ENCODE data around the gene STOML2.

STOML2 gene

DNA sequence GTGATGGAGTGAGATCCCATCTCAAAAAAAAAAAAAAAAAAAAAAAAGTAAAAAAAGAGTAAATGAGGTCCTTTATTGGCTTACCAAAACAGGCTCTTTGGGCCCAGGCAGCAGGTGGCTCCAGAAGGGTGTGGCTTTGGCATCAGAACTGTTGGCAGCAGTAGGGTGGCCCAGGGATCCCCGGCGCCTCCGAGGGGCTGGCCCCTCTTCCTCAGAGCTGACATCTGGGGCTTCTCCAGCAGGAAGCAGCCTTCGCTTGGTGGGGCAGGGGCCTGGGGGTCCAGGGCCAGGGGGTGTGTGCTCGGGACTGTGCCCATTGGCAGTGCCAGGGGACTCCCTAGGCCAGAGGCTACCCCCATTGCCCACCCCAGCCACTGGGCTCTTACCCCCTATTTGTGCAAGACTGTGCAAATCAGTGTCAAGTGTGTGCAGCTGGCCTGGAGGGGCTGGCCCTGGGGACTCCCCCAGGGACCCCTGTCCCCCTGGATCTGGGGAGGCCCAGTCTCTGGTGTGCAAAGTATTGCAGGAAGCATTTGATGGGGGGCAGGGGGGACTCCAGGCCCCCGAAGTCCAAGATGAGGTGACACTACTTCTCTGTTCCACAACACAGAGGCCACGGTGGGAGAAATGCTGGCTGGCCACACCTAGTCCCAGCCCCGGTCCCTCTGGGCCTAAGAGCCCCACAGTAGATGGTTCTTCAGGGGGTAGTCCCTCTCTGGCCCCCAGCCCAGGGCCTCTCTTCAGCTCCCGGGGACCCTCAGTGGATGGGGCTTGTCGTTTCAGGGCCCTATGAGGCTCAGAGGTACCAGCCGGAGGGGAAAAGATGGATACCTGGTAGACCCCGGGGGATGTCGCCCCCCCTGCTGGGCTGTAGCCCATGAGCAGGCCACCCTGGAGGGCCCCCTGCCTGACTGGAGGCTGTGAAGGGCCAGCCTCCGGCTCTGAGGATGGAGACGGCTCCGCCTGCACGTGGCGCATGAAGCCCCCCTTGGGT, 4.7 kb upstream of the STOML2 start:
- no peak for DNase-seq (ENCODE audit: low spot score)

DNA sequence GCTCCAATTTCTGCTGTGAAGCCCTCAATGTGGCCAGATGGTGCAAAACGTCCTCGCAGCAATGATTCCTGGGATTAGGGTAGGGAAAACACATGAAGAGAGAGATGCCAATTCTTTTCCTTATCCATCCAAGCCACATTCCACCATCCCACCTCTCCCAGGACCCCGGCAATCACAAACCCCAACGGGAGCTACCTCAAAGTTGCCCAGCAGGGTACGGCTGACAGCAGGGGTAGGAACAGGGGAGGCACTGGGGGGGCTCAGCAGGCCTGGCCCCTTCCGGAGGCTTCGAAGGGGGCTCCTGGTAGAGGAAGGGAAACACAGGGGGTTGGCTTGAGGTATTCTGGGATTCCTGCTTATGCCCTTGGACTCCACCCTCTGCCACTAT, 3.4 kb upstream of the STOML2 start:
- no peak for DNase-seq (ENCODE audit: low spot score)

DNA sequence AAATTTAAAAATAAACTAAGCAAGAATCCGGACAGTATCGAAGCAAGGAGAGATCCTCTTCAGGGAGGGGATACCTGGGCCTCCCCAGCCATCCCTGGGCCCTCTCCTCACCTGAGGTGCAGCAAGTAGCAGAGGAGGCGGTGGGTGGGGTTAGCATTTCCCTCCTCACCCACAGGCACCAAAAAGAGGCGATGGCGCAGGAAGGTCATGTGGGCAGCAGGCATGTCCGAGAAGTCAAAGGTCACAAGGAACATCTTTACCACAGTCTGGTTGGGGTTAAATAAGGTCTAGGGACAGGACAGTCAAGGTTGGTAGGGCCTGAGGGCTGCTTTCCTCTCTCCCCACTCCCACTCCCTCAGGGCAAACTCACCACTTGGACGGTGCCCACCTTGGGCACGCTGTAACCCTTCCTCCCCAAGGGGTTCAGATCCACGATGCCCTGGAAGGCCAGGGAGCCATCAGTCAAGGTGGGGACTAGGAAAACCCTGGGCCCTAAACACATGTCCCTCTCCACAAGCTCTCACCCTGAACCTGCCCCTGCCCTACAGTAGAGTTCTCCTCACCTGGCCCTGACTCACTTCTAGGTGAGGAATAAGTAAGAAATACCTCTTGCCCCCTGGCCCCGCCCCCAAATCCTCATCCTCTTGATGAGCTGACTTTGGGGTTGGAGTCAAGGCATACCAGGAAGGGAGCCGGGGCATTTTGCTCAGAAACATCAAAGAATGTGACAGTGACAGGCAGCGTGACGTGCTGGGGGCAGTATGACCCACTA, 2.8 kb upstream of the STOML2 start:
- DNase-seq (ENCODE audit: low spot score): no peak

DNA sequence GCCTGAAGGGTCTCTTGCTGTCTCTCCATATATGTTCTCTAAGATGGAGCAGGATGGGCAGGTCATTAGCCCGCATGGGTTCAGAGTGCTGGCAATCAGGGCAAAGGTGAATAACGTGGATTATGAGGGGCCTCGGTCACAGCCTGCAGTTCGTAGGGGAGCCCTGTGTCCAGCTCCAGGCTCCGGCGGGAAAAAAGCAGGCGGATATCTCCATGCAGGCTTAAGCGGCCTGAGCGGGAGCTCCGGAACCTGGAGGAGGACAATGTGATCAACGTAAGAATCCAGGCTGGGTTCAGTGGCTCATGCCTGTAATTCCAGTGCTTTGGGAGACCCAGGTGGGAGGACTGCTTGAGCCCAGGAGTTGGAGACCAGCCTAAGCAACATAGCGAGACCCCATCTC, 2.2 kb upstream of the STOML2 start:
- no peak for DNase-seq (ENCODE audit: low spot score)

DNA sequence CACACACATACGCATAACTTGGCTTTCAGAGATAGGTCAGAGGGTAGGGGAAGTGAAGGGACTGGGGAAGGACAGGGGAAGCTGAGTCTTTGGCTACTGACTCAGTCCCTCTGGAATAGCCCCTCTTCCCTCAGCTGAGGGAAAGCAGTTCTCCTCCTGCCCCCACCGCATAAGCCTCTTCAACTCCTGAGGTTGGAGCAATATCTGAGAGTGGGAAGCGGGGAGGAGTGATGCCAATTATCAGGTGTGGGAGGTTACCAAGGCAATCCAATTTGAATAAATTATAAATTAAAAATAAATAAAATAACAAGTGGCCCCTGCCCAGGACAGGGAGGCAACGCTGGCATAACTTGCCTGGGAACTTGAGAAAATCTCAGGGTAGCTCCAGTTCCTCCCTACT, 1.7 kb upstream of the STOML2 start:
- no peak for DNase-seq (ENCODE audit: low spot score)

DNA sequence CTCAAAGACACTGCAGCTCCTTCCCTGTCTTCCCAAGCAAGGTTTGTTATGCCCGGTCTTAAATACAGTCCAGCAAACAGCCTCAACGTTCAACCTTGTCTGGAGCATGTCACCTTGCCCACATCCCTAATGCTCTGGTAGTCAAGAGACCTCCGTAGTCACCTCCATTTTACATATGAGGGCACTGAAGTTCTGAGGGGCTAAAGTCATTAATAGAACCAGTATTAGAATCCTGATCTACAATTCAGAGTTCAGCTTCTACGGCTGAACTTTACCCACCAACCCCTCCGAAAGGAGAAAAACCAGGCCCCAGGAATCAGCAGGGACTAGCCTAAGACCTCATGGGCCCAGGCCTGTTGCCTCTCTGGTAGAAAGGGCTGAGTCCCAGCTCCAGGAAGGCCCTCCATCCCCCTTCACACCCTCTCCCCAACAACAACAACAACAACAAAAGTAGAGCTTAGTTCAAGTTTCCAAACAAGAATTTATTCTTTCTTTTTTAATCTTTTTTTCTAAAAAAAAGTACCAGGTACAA, 795 bp upstream of the STOML2 start:
- DNase-seq (ENCODE audit: low spot score): no peak

DNA sequence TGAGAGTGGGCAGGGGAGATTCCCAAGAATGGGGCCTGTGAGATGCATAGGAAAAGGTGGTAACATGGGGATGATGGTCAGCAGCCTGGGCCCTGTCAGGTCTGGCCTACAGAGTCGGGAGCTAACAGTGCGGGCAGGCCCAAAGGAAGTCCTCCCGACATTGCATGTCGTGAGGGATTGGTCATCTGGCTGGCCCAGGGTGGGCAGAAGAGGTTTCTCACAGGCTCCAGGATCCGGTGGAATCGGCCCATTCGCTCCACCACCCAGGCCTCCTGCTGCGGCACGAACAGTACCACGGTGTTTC, 514 bp downstream of the STOML2 start:
- DNase-seq (ENCODE audit: low spot score): no peak

DNA sequence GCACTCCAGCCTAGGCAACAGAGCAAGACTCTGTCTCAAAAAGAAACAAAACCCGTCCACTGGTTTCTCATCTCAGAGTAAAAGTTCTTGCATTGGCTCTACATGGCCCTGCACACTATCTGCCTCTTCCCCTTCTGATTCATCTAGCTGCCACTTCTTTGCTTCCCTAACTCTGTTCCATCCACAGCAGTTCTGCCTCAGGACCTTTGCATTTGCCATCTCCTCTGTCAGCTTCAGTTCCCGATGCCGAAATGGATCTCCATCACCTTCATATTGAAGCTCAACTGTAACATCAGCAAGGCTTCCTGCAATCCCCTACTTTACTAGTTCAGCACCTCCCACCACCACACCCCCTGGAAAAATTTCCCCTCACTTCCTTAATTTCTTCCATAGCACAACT, 5.4 kb downstream of the STOML2 start:
- DNase-seq (ENCODE audit: low spot score): no peak

DNA sequence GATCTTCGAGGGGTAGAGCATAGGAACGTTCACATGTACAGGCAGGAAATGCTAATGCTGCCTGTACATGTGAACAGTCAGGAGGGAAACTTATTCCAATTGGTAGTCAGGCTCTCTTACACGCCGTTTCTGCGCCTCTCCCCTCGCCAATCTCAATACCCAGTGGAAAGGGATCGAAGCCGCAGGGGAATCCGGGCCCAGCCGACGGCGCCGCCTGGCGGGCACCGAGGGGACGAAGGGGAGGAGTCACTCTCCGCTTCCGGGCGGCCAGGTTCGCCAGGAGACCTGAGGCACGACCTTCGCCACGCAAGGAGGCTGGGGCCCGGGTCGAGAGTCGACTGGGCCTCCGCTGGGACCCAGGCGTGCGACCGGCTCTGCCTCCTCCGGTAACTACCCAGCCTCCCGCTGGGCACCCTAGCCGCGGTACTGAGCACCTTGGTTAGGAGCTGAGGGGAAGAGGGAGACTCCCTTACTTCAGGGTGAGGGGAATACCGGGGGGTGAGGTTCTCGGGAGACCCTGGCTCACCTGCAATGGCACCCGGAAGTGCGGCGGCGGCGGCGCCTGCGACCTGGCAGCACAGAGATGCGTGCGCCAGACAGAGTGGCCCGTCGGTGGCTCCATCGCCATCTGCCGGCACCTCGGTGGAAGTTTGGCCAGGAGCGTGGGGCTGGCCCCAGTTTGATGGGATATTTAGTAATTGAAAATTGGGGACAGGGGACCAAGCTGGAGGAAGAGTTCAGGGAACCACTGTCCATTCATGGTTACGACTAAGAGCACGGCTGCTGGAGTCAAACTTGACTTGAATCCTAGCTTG, 6.7 kb downstream of the STOML2 start, which contains the start of gene PIGO:
PIGO (minus strand) TSS at position 557 of the 815 bp plus-strand sequence. CDS start 1,026 bp downstream, outside the sequence.
- peak; percentile 90 for DNase-seq (ENCODE audit: low spot score)

DNA sequence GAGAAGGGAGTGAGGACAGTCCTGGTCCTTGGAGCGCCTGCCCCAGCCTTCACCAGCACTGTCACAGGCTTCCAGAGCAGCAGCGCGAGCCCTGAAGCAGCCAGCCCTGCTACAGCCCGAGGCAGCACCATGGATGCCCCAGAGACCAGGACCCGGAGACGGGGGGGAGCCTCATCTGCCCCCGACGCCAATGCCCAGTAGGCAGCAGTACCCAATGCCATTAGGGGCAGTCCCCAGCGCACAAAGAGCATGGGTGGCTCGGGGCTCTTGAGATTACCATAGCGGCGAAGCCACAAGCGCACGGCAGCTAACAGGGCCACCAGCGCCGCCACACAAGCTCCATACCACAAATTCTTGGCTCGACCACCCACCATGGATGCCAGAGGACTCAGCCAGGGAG, 11.4 kb downstream of the STOML2 start:
- no peak for DNase-seq (ENCODE audit: low spot score)

DNA sequence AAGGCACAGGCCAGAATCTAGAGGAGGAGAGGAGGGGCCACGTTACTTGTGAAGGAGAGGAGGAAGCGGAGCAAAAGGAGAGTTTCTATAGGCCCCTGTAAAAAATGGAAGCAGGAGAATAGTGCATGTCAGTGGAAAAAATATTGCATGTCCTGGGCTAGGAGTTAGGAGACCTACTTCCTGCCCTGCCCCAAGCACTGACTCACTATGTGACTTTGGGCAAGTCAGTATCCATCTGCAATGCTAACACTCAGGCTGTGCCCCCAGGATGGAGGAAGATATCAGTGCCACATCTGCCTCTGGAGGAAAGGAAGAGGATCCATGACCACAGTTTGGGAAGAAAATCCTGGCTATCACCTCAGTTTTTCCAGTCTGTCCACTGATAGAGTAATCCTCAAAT, 13.5 kb downstream of the STOML2 start:
- no peak for DNase-seq (ENCODE audit: low spot score)

DNA sequence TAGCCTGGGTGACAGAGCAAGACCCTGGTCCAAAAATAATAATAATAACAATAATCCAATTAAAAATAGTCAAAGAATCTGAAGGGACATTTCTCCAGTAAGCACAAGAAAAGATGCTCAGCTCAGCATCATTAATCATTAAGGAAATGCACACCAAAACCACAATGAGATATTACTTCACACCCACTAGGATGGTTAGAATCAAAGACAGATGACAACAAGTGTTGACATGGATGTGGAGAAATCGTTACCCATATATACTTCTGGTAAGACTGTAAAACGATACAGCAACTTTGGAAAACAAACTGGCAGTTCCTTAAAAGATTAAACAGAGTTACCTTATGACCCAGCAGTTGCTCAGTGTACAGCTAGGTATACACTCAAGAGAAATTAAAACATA, 17.9 kb downstream of the STOML2 start:
- DNase-seq (ENCODE audit: low spot score): no peak

DNA sequence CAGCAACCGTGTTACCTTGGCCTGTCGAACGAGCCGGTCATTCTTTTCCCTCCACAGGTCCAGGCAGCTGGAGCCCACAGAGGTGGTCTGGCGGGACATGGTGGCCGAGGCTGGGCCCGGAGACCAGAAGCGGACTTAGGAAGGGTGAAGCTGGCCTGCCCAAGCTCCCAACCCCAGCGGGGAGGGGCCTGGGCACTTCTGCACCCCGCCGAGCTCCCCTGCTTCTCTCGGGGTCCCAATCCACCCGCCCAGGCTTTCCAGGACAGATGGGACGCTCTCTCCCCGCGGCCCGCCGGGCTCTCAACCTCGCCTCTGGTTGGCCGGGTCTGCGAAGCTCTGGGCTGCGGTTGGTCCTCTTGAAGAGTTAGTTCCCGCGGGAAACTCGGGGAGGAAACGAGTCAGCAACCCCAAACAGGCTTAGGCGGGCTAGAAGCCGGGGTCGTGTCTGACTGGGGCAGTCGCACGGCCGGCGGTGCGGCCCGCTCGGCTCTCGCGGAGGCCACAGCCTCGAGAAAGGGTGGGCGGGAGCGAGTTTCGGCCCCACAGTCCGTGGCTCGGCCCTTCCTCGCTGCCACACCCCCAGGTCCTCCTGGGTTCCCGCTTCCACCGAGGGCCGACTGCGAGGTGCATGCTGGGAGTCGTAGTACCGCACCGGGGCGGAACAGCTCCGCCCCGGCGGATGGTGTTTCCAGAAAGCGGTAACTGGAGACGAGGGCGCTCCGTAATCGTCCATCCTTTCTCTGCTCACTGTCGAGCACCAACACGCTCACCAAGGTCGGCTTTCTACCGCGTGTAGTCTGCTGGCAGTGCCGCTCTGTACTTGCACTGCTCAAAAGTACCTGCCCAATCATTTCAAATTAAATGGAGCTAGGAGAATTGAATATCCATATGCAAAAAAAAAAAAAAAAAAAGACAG, 23.2 kb downstream of the STOML2 start, which contains the start of gene FANCG:
FANCG (minus strand) TSS at position 517 of the 916 bp plus-strand sequence; CDS start at position 99, 418 bp downstream.
- DNase-seq (ENCODE audit: low spot score): peak; percentile 97

DNA sequence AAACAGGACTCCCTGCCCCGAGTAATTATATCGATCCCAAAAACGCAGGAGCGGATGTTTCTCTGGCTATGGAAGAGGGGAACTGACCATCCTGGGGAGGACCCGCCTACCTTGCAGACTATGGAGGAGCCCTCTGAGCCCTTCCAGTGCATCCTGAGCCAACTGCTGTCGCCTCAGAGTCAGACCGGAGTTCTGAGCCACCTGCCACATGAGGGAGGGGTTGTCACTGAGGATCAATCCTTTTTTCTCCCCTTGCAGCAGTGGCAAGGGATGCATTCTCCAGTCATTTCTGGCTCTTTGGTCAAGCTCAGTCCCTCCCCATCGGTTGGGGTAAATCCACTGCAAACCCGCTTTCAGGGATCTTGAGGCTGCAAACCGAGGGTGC, 23.9 kb downstream of the STOML2 start:
- no peak for DNase-seq (ENCODE audit: low spot score)

DNA sequence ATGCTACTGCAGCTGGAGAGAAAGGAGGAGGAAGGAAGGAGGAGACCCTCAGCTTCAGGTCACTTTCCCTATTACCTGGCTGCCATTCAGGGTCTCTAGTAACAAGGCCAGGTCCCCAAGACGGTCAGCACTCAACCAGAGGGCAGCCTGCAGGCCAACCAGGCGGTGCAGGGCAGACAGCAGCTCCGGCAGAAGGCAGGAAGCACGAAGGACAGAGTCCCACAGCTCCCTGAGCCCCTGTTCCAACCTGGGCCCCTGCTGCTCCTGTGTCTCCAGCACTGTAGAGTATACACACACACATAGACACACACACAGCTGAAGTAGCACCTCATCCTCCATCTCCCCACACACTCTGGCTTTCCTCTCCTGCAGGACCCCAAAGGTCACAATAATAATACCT, 24.9 kb downstream of the STOML2 start:
- no peak for DNase-seq (ENCODE audit: low spot score)

DNA sequence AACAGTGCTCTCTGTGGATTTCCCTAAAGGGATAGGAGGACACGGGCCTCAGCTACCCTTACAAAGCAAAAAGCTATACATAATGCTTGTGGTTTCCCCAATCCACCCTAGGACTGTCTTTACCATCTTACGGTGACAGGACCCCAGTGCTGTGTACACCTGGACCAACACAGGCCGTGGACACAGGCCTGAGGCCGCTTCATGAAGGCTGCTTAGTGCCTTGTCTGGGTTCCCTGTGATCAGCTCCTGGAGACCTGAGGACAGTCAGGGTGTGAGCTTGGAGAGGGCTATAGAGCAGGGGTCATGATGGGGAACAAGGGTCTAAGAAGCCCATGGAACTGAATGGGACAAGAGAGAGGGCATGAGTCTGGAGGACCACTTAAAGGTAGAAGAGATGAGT, 26.1 kb downstream of the STOML2 start:
- DNase-seq (ENCODE audit: low spot score): no peak

DNA sequence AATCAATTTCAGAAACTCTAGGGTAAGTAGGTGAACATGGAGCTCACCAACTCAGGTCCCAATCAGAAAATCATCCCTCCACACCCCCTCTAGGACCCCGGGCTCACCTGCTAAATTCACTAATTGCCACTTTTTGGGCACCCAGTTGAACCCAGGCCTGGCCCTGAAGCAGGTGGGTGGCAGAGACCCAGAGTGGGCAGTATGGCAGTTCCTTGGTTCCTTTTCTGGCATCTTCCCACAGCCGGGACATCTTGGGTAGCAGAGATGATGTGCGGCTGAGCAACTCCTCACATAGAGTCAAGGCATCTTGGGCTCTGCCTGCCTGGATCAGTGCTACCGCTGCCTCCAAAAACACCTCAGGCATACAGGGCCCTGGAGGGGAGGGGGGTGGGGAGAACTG, 27.6 kb downstream of the STOML2 start:
- DNase-seq (ENCODE audit: low spot score): no peak

DNA sequence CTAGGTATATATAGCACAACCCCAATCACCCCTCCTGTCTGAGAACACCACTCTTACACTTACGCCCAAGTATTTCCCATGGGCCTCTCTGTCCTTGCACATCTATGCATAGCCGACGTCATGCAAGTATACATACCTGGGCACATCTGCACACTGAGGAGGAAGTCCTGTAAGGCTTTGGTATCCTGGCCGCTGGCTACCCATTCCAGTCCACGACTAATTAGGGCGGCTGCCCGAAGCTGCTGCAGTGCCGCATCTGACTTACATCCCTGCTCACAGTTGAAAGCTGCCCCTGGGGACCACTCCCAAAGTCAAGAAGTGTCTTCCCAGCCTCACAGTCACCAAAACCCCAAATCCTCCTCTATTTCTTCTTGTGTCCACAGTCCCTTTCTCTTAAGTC, 28.1 kb downstream of the STOML2 start:
- no peak for DNase-seq (ENCODE audit: low spot score)

DNA sequence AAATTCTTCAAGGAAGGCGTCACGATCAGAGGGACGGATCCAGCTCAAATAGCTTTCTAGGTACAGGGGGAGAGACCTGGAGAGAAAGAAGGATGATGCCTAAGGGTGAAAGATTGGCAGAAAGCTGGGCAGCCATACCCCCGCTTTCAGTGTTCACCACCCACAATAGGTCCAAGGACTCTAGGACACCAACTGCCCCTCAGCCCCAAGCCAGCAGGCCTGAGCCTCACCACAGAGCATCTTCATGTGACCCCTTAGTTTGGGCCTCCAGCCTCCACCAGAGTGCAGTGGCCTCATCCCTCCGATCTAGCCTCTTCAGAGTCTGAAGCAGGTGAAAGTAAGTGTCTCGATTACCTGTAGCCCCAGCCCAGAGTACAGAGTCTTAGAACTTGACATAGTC, 28.8 kb downstream of the STOML2 start:
- DNase-seq (ENCODE audit: low spot score): no peak

DNA sequence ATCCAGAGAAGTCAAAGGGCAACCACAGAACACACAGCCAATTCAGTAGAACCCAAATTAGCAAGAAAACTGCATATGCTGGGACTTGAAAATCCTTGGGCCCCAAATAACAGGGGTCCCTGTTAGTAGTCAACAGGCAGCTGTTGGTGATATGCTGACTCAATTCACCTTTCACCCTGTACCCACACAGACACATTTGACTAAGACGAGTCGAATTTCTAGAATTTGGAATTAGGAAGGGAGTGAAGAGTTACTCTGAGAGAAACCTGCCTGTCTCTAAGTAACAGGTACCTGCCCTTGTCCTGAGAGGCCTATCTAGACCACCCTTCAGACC, 29.7 kb downstream of the STOML2 start:
- no peak for DNase-seq (ENCODE audit: low spot score)

Measured in hepatic stellate cell (primary cell).